ENCODE results near the gene RPGR. TPM values are rescaled to one million over a fixed set of nuclear protein-coding genes. Genes with fewer than 3 reads are reported as not detected.
A peak's percentile ranks its signal among the peaks of the same experiment; 100 is the strongest.

RPGR gene
- total RNA-seq, 1 donor from 2014 or later = 12.1 TPM

GRCh38 chrX:38276089-38276488, 51.2 kb downstream of the RPGR start:
- Mint-ChIP-seq H3K36me3 (no peaks in the 10 kb centered on the region), H3K27ac (no peak overlapping the region), H3K4me1 (peaks cover 21% of the 10 kb centered on the region), H3K9me3 (peaks cover 17% of the 10 kb centered on the region), H3K27me3 (ENCODE audit: low read depth) (no peaks in the 10 kb centered on the region), H3K4me3 (no peak overlapping the region)
- no peak for DNase-seq (ENCODE audit: low spot score in 2 of 2, unreplicated experiment in 2 of 2)
- TF ChIP-seq CTCF (IDR thresholded peaks at IDR 0.05; ENCODE audit: unreplicated experiment) = no peak

- H3K36me3 Mint-ChIP-seq = peaks cover 2% of the 10 kb centered on the region
- TF ChIP-seq CTCF (IDR thresholded peaks at IDR 0.05; ENCODE audit: unreplicated experiment) = no peak
- H3K9me3 Mint-ChIP-seq = peaks cover 21% of the 10 kb centered on the region
- no peak for DNase-seq (ENCODE audit: low spot score in 2 of 2, unreplicated experiment in 2 of 2)
- no peaks in the 10 kb centered on the region for H3K27me3 Mint-ChIP-seq (ENCODE audit: low read depth)
- H3K4me3 Mint-ChIP-seq = no peak overlapping the region
- H3K27ac Mint-ChIP-seq = no peak overlapping the region
- peaks cover 21% of the 10 kb centered on the region for H3K4me1 Mint-ChIP-seq
These were observed 51.7 kb downstream of the RPGR start for GRCh38 chrX:38275615-38276014.

- Mint-ChIP-seq H3K27ac (no peak overlapping the region), H3K4me3 (no peak overlapping the region)
- TF ChIP-seq CTCF (IDR thresholded peaks at IDR 0.05; ENCODE audit: unreplicated experiment) = no peak
These were observed 53.9 kb downstream of the RPGR start for GRCh38 chrX:38273453-38273852.

GRCh38 chrX:38271154-38271716, 56.1 kb downstream of the RPGR start:
- Mint-ChIP-seq H3K9me3 (peaks cover 32% of the 10 kb centered on the region), H3K27ac (peak overlapping the region; percentile 12), H3K27me3 (ENCODE audit: low read depth) (no peaks in the 10 kb centered on the region), H3K4me1 (peaks cover 3% of the 10 kb centered on the region), H3K4me3 (no peak overlapping the region), H3K36me3 (peaks cover 7% of the 10 kb centered on the region)
- no peak for DNase-seq (ENCODE audit: low spot score in 2 of 2, unreplicated experiment in 2 of 2)
- no peak for TF ChIP-seq CTCF (IDR thresholded peaks at IDR 0.05; ENCODE audit: unreplicated experiment)

More at GRCh38 chrX:38273453-38273852, 53.9 kb downstream of the RPGR start:
- H3K9me3 Mint-ChIP-seq = peaks cover 26% of the 10 kb centered on the region
- peaks cover 7% of the 10 kb centered on the region for H3K36me3 Mint-ChIP-seq
- no peak for DNase-seq (ENCODE audit: low spot score in 2 of 2, unreplicated experiment in 2 of 2)
- peaks cover 14% of the 10 kb centered on the region for H3K4me1 Mint-ChIP-seq
- H3K27me3 Mint-ChIP-seq (ENCODE audit: low read depth) = no peaks in the 10 kb centered on the region

GRCh38 chrX:38268011-38268410, 59.3 kb downstream of the RPGR start:
- Mint-ChIP-seq H3K9me3 (peaks cover 39% of the 10 kb centered on the region), H3K4me3 (no peak overlapping the region), H3K27ac (no peak overlapping the region), H3K36me3 (peaks cover 7% of the 10 kb centered on the region), H3K4me1 (peaks cover under 1% of the 10 kb centered on the region), H3K27me3 (ENCODE audit: low read depth) (no peaks in the 10 kb centered on the region)
- TF ChIP-seq CTCF (IDR thresholded peaks at IDR 0.05; ENCODE audit: unreplicated experiment) = no peak
- DNase-seq (ENCODE audit: low spot score in 2 of 2, unreplicated experiment in 2 of 2) = no peak
